ENCODE results near the gene CPM.
"Not testable (repeated sequence)": the region's sequence is repeated elsewhere in the genome, so short reads cannot be mapped to it uniquely, and the experiment has no call there.

Gene CPM

DNA sequence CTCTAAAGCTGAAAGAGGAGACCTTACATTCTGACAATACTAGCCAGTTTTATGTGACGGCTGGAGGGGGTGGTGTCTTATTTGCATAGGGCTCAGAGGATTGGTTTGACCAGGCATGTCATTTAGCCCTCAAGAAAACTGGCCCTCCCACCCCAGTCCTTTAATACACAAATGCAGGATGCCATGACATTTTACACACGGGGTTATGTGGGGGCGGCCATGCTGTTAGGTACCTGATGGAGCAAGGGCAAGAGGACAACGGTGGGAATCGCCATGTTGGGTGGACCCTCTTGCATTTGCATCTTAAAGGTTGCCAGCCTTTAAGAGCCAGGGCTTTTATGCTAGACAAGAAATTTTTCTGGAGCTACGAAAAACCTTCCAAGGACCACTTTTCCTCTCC lies 101.7 kb downstream of the CPM start:
- DNase-seq: no peak

DNA sequence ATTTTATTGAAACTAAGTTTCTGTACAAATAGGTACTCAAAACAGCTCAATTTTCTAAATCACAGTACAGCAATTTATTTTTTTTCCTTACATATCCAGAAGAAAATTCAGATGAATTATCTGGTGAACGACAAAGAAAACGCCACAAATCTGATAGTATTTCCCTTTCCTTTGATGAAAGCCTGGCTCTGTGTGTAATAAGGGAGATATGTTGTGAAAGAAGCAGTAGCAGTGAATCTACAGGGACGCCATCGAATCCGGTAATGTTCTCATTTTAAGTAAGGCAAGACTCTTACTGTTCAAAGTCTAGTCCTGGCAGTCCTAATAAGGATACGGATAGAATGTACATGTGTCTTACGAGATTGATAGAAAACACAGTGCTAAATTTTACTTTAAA lies 104.3 kb downstream of the CPM start:
- DNase-seq: no peak

DNA sequence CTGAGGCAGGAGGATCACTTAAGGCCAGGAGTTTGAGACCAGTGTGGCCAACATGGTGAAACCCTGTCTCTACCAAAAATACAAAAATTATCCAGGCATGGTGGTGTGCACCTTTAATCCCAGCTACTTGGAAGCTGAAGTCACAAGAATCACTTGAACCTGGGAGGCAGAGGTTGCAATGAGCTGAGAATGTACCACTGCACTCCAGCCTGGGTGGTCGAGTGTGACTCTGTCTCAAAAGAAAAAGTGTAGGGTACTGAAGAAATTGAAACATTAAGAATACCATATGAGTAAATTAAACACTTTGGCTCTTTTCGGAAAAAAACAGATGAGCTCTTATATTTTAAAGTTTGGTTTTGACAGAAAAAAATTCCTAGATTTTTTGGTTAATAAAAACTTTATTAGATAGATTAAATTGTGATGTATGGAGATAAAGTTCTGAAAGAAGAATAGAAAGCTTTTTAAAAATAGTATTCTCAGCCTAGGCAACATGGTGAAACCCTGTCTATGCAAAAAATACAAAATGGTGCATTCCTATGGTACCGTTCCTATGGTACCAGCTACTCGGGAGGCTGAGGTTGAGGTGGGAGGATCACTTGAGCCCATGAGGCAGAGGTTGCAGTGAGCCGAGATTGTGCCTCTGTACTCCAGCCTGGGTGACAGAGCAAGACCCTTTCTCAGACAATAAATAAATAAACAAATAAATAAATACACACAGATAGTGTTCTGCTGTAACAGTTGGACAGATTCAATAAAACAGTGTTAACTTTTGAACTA lies 104.9 kb downstream of the CPM start:
- DNase-seq: no peak

DNA sequence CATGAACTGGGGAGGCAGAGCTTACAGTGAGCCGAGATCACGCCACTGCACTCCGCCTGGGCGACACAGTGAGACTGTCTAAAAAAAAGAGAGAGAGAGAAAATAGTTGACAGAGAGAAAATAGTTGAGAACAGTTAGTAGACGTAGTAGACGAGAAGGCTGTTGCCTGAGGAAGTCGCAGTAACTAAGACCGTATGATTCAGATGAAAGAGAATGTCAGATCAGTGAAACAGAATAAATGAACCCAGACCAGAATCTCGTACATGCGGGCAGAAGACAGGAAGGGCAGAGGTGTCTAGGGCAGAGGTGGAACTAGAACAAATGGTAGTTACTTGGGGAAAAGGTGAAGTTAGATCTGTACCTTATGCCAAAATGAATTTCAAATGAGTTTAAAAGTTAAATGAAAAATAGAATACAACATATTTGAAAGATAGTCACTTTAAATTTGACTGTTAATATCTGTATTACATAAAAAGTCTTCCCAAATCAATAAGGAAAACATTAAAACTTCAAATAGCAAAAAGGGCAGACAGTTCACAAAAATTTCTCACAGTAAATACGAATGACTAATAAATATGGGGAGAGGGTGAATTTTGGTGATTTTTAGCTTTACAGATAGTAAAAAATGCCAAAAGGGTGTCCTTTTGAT lies 107.3 kb downstream of the CPM start:
- no peak for DNase-seq

DNA sequence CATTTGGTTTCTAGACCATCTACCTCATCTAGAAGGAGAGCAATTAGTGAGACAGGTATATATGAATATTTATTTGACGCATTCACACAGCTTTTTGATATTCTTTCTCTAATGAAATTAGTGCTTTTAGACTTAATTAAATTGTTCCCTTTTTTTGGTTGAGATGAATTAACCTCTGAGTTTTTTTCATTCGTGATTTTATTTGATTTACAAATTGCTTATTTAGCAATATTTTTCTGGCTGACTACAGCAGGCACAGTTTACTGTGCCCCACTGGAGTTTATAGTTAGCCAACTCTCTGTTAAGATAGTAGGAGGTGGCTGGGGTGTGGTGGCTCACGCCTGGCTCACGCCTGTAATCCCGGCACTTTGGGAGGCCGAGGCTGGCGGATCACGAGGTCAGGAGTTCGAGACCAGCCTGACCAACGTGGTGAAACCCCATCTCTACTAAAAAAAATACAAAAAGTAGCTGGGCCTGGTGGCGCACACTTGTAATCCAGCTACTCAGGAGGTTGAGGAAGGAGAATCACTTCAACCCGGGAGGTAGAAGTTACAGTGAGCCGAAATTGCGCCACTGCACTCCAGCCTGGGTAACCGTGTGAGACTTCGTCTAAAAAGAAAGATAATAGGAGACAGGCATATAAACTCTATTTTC lies 108.2 kb downstream of the CPM start:
- no peak for DNase-seq

DNA sequence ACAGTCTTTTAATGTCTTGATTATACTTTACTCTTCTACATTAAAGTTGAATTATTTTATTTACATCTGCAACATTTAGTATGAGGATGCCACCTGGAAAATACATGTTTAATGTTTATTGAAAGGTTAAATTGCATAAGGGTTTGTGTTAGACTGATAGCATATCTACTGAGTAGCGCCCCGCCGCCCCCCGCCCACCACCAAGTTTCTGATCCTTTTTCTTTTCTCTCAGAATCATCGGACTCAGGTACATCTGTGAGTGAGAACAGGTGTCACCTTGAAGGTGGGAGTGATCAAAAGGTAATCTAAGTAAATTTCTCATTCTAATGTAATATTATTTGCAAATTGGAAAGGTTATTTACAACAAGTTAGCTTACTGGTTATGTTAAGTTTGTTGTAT lies 108.8 kb downstream of the CPM start:
- DNase-seq: no peak

DNA sequence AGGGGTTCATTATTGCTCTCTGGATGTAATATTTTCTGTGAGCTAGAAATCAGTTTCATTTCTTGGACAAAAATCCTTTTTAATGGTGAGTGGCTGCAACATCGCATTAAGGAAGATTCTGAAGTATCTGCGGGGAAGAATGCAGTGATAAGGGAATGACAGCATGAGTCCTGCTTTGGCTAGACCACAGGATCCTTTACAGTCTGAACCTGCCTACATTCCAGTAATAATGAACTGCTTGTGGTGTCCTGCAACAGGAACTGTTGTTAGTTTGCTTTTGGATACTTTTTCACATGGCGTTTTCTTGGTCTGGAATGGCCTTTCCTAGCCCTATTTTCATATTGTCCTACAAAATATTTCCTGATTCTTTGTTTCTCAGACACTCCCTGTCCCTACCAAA lies 109.3 kb downstream of the CPM start:
- no peak for DNase-seq

DNA sequence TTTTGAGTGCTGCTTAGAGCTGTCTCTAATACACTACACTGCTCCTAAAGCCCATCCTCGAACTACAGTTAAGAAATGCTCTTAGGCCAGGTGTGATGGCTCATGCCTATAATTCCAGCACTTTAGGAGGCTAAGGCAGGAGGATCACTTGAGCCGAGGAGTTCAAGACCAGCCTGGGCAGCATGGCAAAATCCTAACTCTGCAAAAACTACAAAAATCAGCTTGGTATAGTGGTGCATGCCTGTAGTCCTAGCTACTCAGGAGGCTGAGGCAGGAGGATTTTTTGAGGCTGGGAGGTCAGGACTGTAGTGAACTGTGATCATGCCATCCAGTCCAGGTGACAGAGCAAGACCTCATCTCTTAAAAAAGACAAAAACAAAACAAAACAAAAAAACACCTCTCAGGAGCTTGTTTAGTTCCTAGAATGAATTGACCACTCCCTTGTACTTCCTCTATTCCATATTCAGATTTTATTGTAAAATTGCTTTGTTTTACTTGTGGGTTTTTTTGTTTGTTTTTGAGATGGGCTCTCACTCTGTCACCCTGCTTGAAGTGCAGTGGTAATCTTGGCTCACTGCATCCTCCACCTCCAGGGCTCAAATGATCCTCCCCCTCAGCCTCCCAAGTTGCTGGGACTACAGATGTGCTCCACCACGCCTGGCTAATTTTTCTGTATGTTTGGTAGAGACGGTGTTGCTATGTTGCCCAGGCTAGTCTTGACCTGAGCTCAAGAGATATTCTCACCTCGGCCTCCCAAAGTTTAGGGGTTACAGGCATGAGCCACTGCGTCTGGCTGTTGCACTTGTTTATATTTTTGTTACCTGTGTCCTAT lies 111.4 kb downstream of the CPM start:
- no peak for DNase-seq

DNA sequence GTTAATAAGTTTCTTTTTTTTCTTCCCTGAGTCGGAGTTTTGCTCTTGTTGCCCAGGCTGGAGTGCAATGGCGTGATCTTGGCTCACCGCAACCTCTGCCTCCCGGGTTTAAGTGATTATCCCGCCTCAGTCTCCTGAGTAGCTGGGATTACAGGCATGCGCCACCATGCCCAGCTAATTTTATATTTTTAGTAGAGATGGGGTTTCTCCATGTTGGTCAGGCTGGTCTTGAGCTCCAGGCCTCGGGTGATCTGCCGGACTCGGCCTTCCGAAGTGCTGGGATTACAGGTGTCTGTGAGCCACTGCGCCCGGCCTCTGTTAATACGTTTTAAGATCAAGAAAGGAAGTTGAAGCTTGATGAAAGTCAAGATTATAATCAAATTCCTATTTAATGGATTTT lies 113.5 kb downstream of the CPM start:
- not testable (repeated sequence) for DNase-seq

DNA sequence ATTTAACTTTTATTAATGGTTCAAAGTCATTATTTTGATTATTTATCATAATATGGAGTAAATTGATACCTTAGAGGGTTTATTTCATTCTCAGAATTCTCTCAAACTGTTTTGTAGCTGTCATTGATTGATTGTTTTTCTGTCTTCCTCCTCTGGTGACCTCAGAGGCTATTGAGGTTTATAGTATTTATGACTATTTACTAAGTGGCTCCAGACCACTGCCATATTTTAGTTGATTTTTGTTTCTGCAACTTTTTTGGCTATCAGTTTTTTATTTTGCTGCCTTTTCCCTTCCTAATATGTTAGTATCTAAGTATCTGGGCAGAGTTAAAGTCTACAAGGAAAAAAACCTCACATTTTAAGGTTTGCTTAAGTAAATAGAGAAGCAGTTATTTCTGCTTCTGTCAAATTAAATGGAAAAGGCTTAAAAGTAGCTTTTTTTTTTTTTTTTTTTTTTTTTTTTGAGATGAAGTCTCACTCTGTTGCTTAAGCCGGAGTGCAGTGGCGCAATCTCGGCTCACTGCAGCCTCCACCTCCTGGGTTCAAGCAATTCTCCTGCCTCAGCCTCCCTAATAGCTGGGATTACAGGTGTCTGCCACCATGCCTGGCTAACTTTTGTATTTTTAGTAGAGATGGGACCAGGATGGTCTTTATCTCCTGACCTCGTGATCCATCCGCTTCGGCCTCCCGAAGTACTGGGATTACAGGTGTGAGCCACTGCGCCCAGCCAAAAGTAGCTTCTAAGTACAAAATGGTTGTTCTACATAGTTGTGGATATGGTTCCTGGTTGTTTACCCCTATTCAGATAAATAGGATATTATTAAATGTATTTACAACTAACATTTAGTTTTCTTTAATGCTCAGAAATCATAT lies 116.8 kb downstream of the CPM start:
- no peak for DNase-seq

DNA sequence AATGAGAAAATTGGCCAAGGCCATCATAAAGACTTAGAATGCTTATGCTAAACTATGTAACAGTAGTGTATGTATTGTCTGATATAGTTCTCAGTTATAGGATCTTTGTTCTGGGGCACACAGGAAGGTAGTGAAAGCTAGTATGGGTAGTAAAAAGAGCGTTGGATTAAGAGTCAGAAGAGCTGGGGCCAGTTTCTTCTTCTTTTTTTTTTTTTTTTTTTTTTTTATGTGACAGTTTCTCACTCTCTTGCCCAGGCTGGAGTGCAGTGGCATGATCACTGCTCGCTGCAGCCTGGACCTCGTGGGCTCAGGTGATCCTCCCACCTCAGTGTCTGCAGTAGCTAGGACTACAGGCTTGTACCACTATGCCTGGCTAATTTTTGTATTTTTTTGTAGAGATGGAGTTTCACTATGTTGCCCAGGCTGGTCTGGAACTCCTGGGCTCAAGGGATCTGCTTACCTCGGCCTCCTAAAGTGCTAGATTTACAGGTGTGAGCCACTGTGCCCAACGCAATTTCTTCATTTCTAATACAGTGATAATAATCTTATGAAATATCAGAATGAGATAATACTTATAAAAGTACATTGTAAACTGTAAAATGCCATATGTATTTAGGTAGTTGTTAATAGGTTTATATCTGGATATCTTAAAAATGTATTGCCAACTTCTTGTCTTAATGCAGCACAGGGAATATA lies 117.6 kb downstream of the CPM start:
- no peak for DNase-seq

DNA sequence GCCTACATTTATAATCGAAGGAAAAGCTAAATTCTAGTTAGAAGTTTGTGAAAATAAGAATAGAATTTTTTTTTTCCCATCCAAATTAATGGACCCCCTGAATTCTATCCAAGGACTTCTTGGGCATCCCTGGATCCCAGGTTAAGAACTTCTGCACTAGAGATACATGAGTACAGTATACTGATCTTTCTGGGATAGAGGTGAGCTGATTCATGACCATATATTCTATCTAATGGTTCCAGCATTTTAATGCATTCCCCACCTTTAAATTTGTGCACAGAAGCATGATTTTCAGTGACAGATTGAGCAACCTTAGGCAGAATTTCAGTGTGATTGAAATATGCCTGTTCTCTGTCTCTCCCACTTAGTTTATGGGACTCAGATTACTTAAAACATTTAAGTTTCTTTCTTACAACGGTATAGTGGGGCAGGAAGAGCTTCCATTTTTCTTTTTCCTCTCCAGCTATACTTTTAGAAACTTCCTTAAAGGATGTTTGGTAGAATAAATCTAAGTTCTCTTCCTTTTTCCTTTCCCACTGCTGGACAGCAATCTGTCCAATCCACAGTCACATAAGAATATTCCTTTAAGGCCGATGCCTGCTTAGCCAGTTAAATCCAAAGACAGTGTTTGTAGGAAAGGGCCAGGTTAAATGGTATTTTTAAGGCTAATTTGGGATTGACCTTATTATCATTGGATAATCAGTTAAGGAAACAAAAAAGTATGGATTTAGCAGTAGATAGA lies 118.3 kb downstream of the CPM start:
- DNase-seq: no peak

DNA sequence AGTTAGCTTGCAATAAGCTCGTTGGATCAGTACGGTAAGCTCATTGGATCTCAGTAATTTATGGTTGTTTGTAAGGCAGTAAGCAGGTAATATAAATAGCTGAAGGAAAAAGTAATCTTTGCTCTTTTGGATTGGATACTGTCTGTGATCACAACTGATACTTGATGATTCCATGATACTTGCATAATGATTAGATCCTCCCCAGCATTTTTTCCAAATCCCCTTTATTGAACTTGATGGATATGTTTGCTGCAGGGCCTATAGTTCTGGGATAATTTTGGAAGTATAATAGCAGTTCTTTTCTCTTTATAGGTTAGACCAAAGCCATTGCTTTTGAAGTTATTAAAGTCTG lies 119.8 kb downstream of the CPM start:
- no peak for DNase-seq

DNA sequence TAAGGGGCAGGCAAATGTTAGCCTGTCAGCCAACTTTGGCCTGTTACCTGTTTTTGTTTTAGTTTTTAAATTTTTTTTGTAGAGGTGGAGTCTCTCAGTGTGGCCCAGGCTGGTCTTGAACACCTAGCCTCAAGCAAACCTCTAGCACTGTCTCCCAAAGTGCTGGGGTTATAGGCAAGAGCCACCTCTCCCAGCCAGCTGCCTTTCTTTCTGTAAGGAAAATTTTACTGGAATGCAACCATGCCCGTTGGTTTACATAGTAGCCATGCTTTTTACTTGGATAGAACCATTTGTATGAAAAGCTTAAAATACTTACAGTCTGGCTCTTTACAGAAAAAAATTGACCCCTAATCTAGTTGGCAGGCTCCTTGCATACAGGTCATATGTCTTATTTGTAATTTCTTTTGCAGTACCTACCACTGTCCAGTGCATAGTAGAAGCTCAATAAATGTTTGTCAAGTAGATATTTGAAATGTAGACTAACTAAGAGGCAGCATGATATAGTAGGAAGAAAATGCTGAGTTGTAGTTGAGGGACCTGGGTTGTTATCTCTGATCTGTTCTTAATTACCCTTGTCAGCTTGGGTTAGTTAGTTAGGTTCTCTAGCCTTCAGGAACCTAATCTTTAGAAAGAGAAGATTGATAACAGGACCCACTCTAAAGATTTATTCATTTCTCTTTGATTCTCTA lies 120.3 kb downstream of the CPM start:
- no peak for DNase-seq

DNA sequence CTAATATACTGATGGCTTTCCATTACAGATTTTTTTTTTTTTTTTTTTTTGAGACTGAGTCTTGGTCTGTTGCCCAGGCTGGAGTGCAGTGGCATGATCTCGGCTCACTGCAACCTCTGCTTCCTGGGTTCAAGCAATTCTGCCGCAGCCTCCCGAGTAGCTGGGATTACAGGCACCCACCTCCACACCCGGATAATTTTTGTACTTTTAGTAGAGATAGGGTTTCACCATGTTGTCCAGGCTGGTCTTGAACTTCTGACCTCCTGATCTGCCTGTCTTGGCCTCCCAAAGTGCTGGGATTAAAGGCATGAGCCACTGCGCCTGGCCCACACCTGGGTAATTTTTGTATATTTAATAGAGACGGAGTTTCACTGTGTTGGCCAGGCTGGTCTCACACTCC lies 121.4 kb downstream of the CPM start:
- not testable (repeated sequence) for DNase-seq

DNA sequence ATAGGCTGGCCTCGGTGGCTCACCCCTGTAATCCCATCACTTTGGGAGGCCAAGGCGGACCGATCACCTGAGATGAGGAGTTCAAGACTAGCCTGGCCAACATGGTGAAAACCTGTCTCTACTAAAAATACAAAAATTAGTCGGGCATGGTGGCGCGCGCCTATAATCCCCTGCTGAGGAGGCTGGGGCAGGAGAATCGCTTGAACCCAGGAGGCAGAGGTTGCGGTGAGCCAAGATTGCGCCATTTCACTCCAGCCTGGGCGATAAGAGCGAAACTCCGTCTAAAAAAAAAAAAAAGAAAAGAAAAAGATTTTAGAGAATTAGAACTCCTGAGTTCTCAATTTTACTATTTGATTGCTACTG lies 123.0 kb downstream of the CPM start:
- DNase-seq: not testable (repeated sequence)

DNA sequence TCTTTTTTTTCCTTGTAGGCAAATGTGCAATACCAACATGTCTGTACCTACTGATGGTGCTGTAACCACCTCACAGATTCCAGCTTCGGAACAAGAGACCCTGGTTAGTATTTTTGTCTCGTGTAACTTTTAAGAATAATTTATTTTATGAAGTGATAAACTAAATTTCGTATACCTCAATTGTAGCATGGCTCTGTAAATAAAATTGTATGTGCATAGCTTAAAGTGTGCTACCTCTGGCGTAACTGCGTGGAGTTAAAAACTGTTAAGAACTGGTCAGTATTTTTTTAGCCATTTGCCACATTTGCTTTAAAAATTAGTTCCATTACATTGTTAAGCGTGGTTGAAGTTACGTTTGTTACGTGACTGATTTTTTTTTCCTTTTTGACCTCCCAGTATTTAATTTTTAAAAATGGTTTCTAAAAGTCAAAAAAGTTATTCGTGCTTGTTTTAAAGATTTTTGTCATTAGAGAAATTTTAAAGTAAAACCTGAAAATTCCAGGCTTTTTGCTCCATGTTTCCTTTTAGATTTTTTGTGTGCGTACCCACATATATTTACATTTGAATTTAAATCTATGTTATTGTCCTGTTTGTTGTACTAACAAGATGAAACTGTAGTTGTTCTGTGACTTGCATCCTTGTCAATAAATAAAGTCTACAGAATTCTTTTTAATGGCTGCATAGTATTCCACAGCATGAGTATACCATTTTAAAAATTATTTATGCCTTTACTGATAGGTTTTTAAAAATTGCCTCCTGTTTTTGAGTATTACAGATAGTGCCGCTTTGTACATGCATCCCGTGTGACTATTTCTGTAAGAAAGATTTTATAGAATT lies 123.6 kb downstream of the CPM start:
- DNase-seq: no peak
